GM12878 (cell line): ENCODE measurements around the gene LRP3.

Experiments used
- DPF2 ChIP-seq: fragments of 450-650 bp; IDR thresholded peaks from 2 replicates; pipeline ENCODE4 v1.6.1; 2017; ENCODE audit warnings: mild to moderate bottlenecking
- EGR1 ChIP-seq, 2 experiments: IDR thresholded peaks; 1 replicate in 1 of 2; 2 replicates in 1 of 2; pipeline ENCODE4 v1.6.1; 2011 to 2012; ENCODE audit warnings: low read depth in 2 of 2, low read length in 2 of 2, borderline replicate concordance in 1 of 2, mild to moderate bottlenecking in 1 of 2, moderate library complexity in 1 of 2
- EP300 ChIP-seq, 2 experiments: fragments of 150-350 bp in 1 of 2; IDR thresholded peaks; 2 replicates each; pipeline ENCODE4 v1.6.1; 2011 to 2012; ENCODE audit warnings: low read depth in 2 of 2, low read length in 2 of 2, borderline replicate concordance in 1 of 2, improper control_type of control experiment in 1 of 2, inconsistent platforms in 1 of 2; ENCODE audit not compliant: control insufficient read depth in 1 of 2
- EZH2 ChIP-seq: IDR thresholded peaks from 2 replicates; pipeline ENCODE4 v1.6.1; 2012; ENCODE audit warnings: low read depth, mild to moderate bottlenecking, control low read depth, inconsistent platforms, low read length, borderline replicate concordance; ENCODE audit not compliant: control insufficient read depth
- KAT2A ChIP-seq: conservative IDR thresholded peaks from 2 replicates; pipeline ENCODE4 v1.6.1; 2011; ENCODE audit warnings: low read depth, low read length; ENCODE audit not compliant: control insufficient read depth
- POLR2A ChIP-seq: IDR thresholded peaks from 2 replicates; pipeline ENCODE4 v1.6.1; 2011; ENCODE audit warnings: low read depth, mild to moderate bottlenecking, low read length
- POLR2AphosphoS5 ChIP-seq: IDR thresholded peaks from 2 replicates; pipeline ENCODE4 v1.6.1; 2011; ENCODE audit warnings: mild to moderate bottlenecking, low read length, inconsistent platforms
- RCOR1 ChIP-seq: conservative IDR thresholded peaks from 2 replicates; pipeline ENCODE4 v1.6.1; 2012; ENCODE audit warnings: low read depth, low read length, improper control_type of control experiment
- SIX5 ChIP-seq: IDR thresholded peaks from 2 replicates; pipeline ENCODE4 v1.6.1; 2011; ENCODE audit warnings: mild to moderate bottlenecking, low read depth, low read length, moderate library complexity; ENCODE audit not compliant: severe bottlenecking
- TF ChIP-seq, protein P1 (sequence below), 3 experiments: IDR thresholded peaks in 2 of 3; conservative IDR thresholded peaks in 1 of 3; 2 replicates each; pipeline ENCODE4 v1.5.1; 2011; ENCODE audit warnings: low read depth in 3 of 3, low read length in 3 of 3, mild to moderate bottlenecking in 3 of 3, control low read depth in 2 of 3, moderate library complexity in 2 of 3, inconsistent platforms in 1 of 3, mixed read lengths in 1 of 3; ENCODE audit not compliant: control insufficient read depth in 2 of 3, insufficient read depth in 1 of 3; ENCODE audit errors: extremely low read depth in 1 of 3

DNA sequence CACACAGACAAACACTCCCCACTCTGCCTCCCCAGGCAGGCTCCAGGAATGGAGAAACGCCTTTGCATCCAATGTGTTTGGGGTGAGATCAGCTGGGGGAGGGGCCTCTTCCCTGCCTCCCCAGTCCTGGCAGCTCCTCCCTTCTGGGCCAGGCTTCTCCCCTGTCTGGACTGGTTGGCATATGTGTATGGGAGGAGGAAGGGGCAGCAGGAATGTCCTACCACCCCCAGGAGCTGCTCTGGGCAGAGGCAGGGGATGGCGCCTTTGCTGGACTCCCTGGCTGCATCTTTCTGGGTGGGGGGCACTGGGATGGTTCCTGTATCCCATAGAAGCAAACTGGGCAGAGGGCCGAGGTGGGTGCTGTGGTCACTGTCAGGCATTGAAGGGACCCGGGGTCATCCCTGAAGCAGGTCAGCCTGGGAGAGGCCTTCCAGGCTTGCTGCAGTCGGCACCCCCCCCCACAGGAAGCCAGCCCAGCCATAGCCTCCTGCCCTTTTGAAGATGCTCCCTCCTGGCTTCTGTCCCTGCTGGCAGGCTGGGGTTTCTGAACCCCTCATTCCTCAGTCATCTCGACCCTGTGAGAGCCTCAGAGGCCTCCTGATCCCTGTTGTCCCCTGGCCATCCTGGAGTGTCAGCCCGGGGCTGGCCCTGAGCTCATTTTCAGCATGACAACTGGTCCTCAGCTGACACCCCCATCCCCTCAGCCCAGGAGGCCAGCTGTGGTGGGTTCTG is 52.7 kb downstream of the LRP3 start:
- TF ChIP-seq DPF2 (no peak), KAT2A (no peak), EGR1 (IDR thresholded peaks at IDR 0.05; ENCODE audit: borderline replicate concordance in 1 of 2, low read depth in 2 of 2, low read length in 2 of 2) (no peak), POLR2AphosphoS5 (no peak), RCOR1 (no peak), SIX5 (no peak), POLR2A (no peak), EZH2 (no peak), EP300 (IDR thresholded peaks at IDR 0.05; ENCODE audit: borderline replicate concordance in 1 of 2, control insufficient read depth in 1 of 2, low read depth in 2 of 2, low read length in 2 of 2) (no peak)
- TF ChIP-seq, protein P1, sequence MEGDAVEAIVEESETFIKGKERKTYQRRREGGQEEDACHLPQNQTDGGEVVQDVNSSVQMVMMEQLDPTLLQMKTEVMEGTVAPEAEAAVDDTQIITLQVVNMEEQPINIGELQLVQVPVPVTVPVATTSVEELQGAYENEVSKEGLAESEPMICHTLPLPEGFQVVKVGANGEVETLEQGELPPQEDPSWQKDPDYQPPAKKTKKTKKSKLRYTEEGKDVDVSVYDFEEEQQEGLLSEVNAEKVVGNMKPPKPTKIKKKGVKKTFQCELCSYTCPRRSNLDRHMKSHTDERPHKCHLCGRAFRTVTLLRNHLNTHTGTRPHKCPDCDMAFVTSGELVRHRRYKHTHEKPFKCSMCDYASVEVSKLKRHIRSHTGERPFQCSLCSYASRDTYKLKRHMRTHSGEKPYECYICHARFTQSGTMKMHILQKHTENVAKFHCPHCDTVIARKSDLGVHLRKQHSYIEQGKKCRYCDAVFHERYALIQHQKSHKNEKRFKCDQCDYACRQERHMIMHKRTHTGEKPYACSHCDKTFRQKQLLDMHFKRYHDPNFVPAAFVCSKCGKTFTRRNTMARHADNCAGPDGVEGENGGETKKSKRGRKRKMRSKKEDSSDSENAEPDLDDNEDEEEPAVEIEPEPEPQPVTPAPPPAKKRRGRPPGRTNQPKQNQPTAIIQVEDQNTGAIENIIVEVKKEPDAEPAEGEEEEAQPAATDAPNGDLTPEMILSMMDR (IDR thresholded peaks at IDR 0.05 in 2 of 3, conservative IDR thresholded peaks at IDR 0.05 in 1 of 3; ENCODE audit: control insufficient read depth in 2 of 3, extremely low read depth in 1 of 3, insufficient read depth in 1 of 3, low read depth in 3 of 3, low read length in 3 of 3) = no peak
